HepG2 (cell line): Measurements from ENCODE around the gene TAF3. TPM values are rescaled to one million over a fixed set of nuclear protein-coding genes. Genes with fewer than 3 reads are reported as not detected.

Experiments used
- IRX3 ChIP-seq: sonication (generic); formaldehyde crosslinking; IDR thresholded peaks from 2 replicates; pipeline ENCODE4 v1.8.1; 2023; ENCODE audit warnings: mild to moderate bottlenecking, low read depth, missing genetic modification reagents, borderline replicate concordance
- STAT5B ChIP-seq: sonication (generic); formaldehyde crosslinking; IDR thresholded peaks from 2 replicates; pipeline ENCODE4 v1.4.0; 2020; ENCODE audit warnings: missing genetic modification reagents
- ZNF121 ChIP-seq: sonication (generic); formaldehyde crosslinking; IDR thresholded peaks from 2 replicates; pipeline ENCODE4 v1.5.0; 2020; ENCODE audit warnings: mild to moderate bottlenecking, missing genetic modification reagents
- ZNF335 ChIP-seq: sonication (generic); formaldehyde crosslinking; IDR thresholded peaks from 2 replicates; pipeline ENCODE4 v1.4.0; 2020; ENCODE audit warnings: missing genetic modification reagents
- ZNF446 ChIP-seq: sonication (generic); formaldehyde crosslinking; IDR thresholded peaks from 2 replicates; pipeline ENCODE4 v1.5.0; 2020; ENCODE audit warnings: mild to moderate bottlenecking, missing genetic modification reagents
- ZNF709 ChIP-seq: sonication (generic); formaldehyde crosslinking; IDR thresholded peaks from 2 replicates; pipeline ENCODE4 v1.5.0; 2020; ENCODE audit warnings: mild to moderate bottlenecking, missing genetic modification reagents
- polyA plus RNA-seq, 8 experiments: library from polyadenylated mRNA; depleted of rRNA in 3 of 8; stranded (reverse) in 7 of 8; unstranded in 1 of 8; fragments of >200 nt; fragmentation: Illumina TruSeq in 4 of 8; extraction: Trizol in 4 of 8; gene quantifications; 2 replicates each; pipeline versions ENCODE4 v1.2.1 to v1.2.3, GENCODE V29; 2011 to 2016; ENCODE audit warnings: low read depth in 4 of 8, missing spikeins in 1 of 8, mixed read lengths in 1 of 8; ENCODE audit not compliant: insufficient read depth in 1 of 8
- total RNA-seq, 5 experiments: library from RNA; depleted of rRNA; stranded (reverse); fragments of >200 nt; fragmentation: Illumina TruSeq; extraction: Trizol; gene quantifications; 2 replicates each; pipeline ENCODE4 v1.2.3, GENCODE V29; 2016; ENCODE audit warnings: low read depth in 1 of 5
- TF ChIP-seq, protein P1 (sequence below): sonication (generic); formaldehyde crosslinking; IDR thresholded peaks from 2 replicates; pipeline ENCODE4 v1.4.0; 2020; ENCODE audit warnings: missing genetic modification reagents, borderline replicate concordance
- TF ChIP-seq, protein P2 (sequence below): sonication (generic); formaldehyde crosslinking; IDR thresholded peaks from 2 replicates; pipeline ENCODE4 v1.5.0; 2020; ENCODE audit warnings: mild to moderate bottlenecking, missing genetic modification reagents, borderline replicate concordance
- TF ChIP-seq, protein P3 (sequence below), 2 experiments: sonication (generic) in 1 of 2; formaldehyde crosslinking in 1 of 2; IDR thresholded peaks; 2 replicates each; pipeline versions ENCODE4 v1.4.0 to v1.6.1; 2016 to 2020; ENCODE audit warnings: borderline replicate concordance in 1 of 2, low read depth in 1 of 2, mild to moderate bottlenecking in 1 of 2, missing genetic modification reagents in 1 of 2
- TF ChIP-seq, protein P4 (sequence below): sonication (generic); formaldehyde crosslinking; IDR thresholded peaks from 2 replicates; pipeline ENCODE4 v1.4.0; 2020; ENCODE audit warnings: mild to moderate bottlenecking, missing genetic modification reagents

TAF3 gene
- total and polyA plus RNA-seq, 2 of the 13 experiments (the other 11 are each of a cell fraction or from before 2014, with no cell fraction given), result 1.7 to 2.9 TPM

DNA sequence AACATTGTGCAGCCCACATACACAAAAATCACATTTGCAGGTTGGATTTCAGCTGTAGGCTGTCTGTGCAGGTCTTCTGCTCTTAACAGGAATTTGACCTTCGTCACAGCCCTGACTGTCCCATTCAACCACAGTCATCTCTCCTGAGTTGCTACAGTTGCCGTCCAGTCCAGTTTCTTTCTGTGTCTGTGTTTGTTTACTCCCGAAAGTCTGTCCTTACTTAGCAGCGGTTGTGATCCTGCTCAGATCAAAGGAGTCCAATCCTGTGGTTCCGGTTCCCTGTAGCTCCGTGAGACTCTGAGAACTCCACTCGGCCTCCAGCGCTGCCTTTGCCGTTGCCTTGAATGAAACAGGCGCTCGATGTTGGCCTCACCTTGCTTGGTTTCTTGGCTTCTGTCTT is 124.6 kb downstream of the TAF3 start (continued):
- TF ChIP-seq, protein P1, sequence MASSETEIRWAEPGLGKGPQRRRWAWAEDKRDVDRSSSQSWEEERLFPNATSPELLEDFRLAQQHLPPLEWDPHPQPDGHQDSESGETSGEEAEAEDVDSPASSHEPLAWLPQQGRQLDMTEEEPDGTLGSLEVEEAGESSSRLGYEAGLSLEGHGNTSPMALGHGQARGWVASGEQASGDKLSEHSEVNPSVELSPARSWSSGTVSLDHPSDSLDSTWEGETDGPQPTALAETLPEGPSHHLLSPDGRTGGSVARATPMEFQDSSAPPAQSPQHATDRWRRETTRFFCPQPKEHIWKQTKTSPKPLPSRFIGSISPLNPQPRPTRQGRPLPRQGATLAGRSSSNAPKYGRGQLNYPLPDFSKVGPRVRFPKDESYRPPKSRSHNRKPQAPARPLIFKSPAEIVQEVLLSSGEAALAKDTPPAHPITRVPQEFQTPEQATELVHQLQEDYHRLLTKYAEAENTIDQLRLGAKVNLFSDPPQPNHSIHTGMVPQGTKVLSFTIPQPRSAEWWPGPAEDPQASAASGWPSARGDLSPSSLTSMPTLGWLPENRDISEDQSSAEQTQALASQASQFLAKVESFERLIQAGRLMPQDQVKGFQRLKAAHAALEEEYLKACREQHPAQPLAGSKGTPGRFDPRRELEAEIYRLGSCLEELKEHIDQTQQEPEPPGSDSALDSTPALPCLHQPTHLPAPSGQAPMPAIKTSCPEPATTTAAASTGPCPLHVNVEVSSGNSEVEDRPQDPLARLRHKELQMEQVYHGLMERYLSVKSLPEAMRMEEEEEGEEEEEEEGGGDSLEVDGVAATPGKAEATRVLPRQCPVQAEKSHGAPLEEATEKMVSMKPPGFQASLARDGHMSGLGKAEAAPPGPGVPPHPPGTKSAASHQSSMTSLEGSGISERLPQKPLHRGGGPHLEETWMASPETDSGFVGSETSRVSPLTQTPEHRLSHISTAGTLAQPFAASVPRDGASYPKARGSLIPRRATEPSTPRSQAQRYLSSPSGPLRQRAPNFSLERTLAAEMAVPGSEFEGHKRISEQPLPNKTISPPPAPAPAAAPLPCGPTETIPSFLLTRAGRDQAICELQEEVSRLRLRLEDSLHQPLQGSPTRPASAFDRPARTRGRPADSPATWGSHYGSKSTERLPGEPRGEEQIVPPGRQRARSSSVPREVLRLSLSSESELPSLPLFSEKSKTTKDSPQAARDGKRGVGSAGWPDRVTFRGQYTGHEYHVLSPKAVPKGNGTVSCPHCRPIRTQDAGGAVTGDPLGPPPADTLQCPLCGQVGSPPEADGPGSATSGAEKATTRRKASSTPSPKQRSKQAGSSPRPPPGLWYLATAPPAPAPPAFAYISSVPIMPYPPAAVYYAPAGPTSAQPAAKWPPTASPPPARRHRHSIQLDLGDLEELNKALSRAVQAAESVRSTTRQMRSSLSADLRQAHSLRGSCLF (CRISPR knock-in tag), result no peak
- TF ChIP-seq, protein P2, sequence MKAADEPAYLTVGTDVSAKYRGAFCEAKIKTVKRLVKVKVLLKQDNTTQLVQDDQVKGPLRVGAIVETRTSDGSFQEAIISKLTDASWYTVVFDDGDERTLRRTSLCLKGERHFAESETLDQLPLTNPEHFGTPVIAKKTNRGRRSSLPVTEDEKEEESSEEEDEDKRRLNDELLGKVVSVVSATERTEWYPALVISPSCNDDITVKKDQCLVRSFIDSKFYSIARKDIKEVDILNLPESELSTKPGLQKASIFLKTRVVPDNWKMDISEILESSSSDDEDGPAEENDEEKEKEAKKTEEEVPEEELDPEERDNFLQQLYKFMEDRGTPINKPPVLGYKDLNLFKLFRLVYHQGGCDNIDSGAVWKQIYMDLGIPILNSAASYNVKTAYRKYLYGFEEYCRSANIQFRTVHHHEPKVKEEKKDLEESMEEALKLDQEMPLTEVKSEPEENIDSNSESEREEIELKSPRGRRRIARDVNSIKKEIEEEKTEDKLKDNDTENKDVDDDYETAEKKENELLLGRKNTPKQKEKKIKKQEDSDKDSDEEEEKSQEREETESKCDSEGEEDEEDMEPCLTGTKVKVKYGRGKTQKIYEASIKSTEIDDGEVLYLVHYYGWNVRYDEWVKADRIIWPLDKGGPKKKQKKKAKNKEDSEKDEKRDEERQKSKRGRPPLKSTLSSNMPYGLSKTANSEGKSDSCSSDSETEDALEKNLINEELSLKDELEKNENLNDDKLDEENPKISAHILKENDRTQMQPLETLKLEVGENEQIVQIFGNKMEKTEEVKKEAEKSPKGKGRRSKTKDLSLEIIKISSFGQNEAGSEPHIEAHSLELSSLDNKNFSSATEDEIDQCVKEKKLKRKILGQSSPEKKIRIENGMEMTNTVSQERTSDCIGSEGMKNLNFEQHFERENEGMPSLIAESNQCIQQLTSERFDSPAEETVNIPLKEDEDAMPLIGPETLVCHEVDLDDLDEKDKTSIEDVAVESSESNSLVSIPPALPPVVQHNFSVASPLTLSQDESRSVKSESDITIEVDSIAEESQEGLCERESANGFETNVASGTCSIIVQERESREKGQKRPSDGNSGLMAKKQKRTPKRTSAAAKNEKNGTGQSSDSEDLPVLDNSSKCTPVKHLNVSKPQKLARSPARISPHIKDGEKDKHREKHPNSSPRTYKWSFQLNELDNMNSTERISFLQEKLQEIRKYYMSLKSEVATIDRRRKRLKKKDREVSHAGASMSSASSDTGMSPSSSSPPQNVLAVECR (CRISPR knock-in tag), result no peak
- TF ChIP-seq STAT5B (CRISPR knock-in tag) (no peak), ZNF121 (no peak), ZNF709 (CRISPR knock-in tag) (no peak), ZNF335 (no peak), ZNF446 (CRISPR knock-in tag) (no peak), IRX3 (no peak)
- TF ChIP-seq, protein P3, sequence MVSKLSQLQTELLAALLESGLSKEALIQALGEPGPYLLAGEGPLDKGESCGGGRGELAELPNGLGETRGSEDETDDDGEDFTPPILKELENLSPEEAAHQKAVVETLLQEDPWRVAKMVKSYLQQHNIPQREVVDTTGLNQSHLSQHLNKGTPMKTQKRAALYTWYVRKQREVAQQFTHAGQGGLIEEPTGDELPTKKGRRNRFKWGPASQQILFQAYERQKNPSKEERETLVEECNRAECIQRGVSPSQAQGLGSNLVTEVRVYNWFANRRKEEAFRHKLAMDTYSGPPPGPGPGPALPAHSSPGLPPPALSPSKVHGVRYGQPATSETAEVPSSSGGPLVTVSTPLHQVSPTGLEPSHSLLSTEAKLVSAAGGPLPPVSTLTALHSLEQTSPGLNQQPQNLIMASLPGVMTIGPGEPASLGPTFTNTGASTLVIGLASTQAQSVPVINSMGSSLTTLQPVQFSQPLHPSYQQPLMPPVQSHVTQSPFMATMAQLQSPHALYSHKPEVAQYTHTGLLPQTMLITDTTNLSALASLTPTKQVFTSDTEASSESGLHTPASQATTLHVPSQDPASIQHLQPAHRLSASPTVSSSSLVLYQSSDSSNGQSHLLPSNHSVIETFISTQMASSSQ (IDR thresholded peaks at IDR 0.05; ENCODE audit: low read depth), result no peak
- TF ChIP-seq, protein P3 (CRISPR knock-in tag; IDR thresholded peaks at IDR 0.05; ENCODE audit: borderline replicate concordance), result no peak
- TF ChIP-seq, protein P4, sequence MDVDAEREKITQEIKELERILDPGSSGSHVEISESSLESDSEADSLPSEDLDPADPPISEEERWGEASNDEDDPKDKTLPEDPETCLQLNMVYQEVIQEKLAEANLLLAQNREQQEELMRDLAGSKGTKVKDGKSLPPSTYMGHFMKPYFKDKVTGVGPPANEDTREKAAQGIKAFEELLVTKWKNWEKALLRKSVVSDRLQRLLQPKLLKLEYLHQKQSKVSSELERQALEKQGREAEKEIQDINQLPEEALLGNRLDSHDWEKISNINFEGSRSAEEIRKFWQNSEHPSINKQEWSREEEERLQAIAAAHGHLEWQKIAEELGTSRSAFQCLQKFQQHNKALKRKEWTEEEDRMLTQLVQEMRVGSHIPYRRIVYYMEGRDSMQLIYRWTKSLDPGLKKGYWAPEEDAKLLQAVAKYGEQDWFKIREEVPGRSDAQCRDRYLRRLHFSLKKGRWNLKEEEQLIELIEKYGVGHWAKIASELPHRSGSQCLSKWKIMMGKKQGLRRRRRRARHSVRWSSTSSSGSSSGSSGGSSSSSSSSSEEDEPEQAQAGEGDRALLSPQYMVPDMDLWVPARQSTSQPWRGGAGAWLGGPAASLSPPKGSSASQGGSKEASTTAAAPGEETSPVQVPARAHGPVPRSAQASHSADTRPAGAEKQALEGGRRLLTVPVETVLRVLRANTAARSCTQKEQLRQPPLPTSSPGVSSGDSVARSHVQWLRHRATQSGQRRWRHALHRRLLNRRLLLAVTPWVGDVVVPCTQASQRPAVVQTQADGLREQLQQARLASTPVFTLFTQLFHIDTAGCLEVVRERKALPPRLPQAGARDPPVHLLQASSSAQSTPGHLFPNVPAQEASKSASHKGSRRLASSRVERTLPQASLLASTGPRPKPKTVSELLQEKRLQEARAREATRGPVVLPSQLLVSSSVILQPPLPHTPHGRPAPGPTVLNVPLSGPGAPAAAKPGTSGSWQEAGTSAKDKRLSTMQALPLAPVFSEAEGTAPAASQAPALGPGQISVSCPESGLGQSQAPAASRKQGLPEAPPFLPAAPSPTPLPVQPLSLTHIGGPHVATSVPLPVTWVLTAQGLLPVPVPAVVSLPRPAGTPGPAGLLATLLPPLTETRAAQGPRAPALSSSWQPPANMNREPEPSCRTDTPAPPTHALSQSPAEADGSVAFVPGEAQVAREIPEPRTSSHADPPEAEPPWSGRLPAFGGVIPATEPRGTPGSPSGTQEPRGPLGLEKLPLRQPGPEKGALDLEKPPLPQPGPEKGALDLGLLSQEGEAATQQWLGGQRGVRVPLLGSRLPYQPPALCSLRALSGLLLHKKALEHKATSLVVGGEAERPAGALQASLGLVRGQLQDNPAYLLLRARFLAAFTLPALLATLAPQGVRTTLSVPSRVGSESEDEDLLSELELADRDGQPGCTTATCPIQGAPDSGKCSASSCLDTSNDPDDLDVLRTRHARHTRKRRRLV (CRISPR knock-in tag), result no peak
